SU-DHL-6 (cell line): ENCODE data around the gene CYB561.

Experiments
- H2AFZ ChIP-seq: fragments of 200-600 bp; sonication (generic); 2 replicates; pipeline ENCODE4 v1.6.1; 2014; ENCODE audit warnings: low read depth, mild to moderate bottlenecking, moderate library complexity, mixed read lengths, antibody characterized with exemption, low read length; ENCODE audit not compliant: severe bottlenecking
- H3F3A ChIP-seq: fragments of 200-600 bp; shearing (Covaris generic); 2 replicates; pipeline ENCODE4 v1.6.0; 2016; ENCODE audit warnings: antibody characterized with exemption, mild to moderate bottlenecking; ENCODE audit not compliant: insufficient read depth
- H3K27ac ChIP-seq: fragments of 200-600 bp; sonication (generic); 2 replicates; pipeline ENCODE4 v1.5.1; 2016; ENCODE audit warnings: low read depth, mild to moderate bottlenecking, low read length, moderate library complexity, mixed read lengths
- H3K27me3 ChIP-seq: fragments of 200-600 bp; sonication (generic), shearing (Covaris generic); 2 replicates; pipeline ENCODE4 v1.6.0; 2014; ENCODE audit warnings: mild to moderate bottlenecking, low read length
- H3K36me3 ChIP-seq: fragments of 200-600 bp; sonication (generic); 2 replicates; pipeline ENCODE4 v1.6.1; 2014; ENCODE audit warnings: mild to moderate bottlenecking, low read length, mixed read lengths
- H3K4me2 ChIP-seq: fragments of 300-600, 200-600 bp; shearing (Covaris generic), sonication (generic); 2 replicates; pipeline ENCODE4 v1.6.0; 2014; ENCODE audit warnings: low read length, low read depth, mild to moderate bottlenecking; ENCODE audit not compliant: poor library complexity, severe bottlenecking
- H3K4me3 ChIP-seq: fragments of 200-600 bp; sonication (generic); 2 replicates; pipeline ENCODE4 v1.5.1; 2014; ENCODE audit warnings: antibody characterized with exemption, low read length, mild to moderate bottlenecking, mixed read lengths; ENCODE audit not compliant: insufficient read depth, poor library complexity, severe bottlenecking
- H3K79me2 ChIP-seq: fragments of 200-600 bp; sonication (generic); 2 replicates; pipeline ENCODE4 v1.6.1; 2014; ENCODE audit warnings: mild to moderate bottlenecking, low read length, moderate library complexity; ENCODE audit not compliant: insufficient read depth
- H3K9ac ChIP-seq: fragments of 200-600 bp; sonication (generic); 2 replicates; pipeline ENCODE4 v1.7.0; 2014; ENCODE audit warnings: mild to moderate bottlenecking, low read length
- H3K9me2 ChIP-seq: fragments of 200-600 bp; sonication (generic); replicated peaks from 2 replicates; pipeline ENCODE4 v1.6.1; 2014; ENCODE audit warnings: low read length; ENCODE audit not compliant: insufficient read depth
- H3K9me3 ChIP-seq: fragments of 200-600 bp; sonication (generic); 2 replicates; pipeline ENCODE4 v1.6.1; 2014; ENCODE audit warnings: low read length, mixed read lengths; ENCODE audit not compliant: insufficient read depth
- H4K20me1 ChIP-seq: fragments of 200-600 bp; sonication (generic); 2 replicates; pipeline ENCODE4 v1.6.1; 2014; ENCODE audit warnings: low read depth, mild to moderate bottlenecking, antibody characterized with exemption, low read length, moderate library complexity, mixed read lengths
- CTCF ChIP-seq: fragments of 200-600 bp; sonication (generic); IDR thresholded peaks from one replicate; pipeline ENCODE4 v1.5.1; 2017; ENCODE audit warnings: antibody characterized with exemption, mild to moderate bottlenecking, low read length, moderate library complexity; ENCODE audit not compliant: insufficient read depth, poor library complexity, severe bottlenecking
- EZH2phosphoT487 ChIP-seq: fragments of 200-600 bp; sonication (generic), shearing (Covaris generic); conservative IDR thresholded peaks from 2 replicates; pipeline ENCODE4 v1.6.1; 2018; ENCODE audit warnings: mild to moderate bottlenecking, antibody characterized with exemption, low read length, moderate library complexity, mixed read lengths

Gene CYB561

GRCh38 chr17:63477480-63478440 lies 31.7 kb upstream of the CYB561 start:
- Histone ChIP-seq H3K27me3 (no peaks in the 10 kb centered on the region), H2AFZ (no peak overlapping the region), H3K36me3 (no peaks in the 10 kb centered on the region), H3K4me2 (peak overlapping the region; percentile 49), H3K9me3 (no peaks in the 10 kb centered on the region), H3F3A (no peaks in the 10 kb centered on the region), H3K27ac (no peak overlapping the region), H3K9me2 (no peaks in the 10 kb centered on the region), H4K20me1 (no peaks in the 10 kb centered on the region), H3K9ac (no peak overlapping the region), H3K4me3 (no peak overlapping the region), H3K79me2 (no peaks in the 10 kb centered on the region)
- TF ChIP-seq EZH2phosphoT487 = no peak
- TF ChIP-seq CTCF = no peak

- TF ChIP-seq CTCF = no peak
- TF ChIP-seq EZH2phosphoT487 = no peak
- H2AFZ ChIP-seq = no peak within 1 kb of the TSS
These were observed 30.9 kb upstream of the CYB561 start, which contains the start of gene ACE for GRCh38 chr17:63476854-63477479. Gene ACE, plus strand, starts transcription at chr17:63477061. Its CDS starts 34 bp downstream, at chr17:63477095.

GRCh38 chr17:63476459-63476853 lies 30.4 kb upstream of the CYB561 start:
- Histone ChIP-seq H3K9me3 (no peaks in the 10 kb centered on the region), H3K27ac (no peak overlapping the region), H3K27me3 (no peaks in the 10 kb centered on the region), H3F3A (no peaks in the 10 kb centered on the region), H3K4me2 (peak overlapping the region; percentile 49), H3K79me2 (no peaks in the 10 kb centered on the region), H2AFZ (no peak overlapping the region), H3K9me2 (no peaks in the 10 kb centered on the region), H4K20me1 (no peaks in the 10 kb centered on the region), H3K36me3 (no peaks in the 10 kb centered on the region), H3K9ac (0 out of 2 replicates have a peak overlapping the region, but pooled peaks have one; percentile 5), H3K4me3 (no peak overlapping the region)
- TF ChIP-seq EZH2phosphoT487 (no peak), CTCF (no peak)

More at GRCh38 chr17:63476854-63477479, 30.9 kb upstream of the CYB561 start, which contains the start of gene ACE:
- Histone ChIP-seq H3K27ac (no peak within 1 kb of the TSS), H3K36me3 (no peaks in the 10 kb centered on the region), H3F3A (no peaks in the 10 kb centered on the region), H3K9me3 (no peaks in the 10 kb centered on the region), H3K27me3 (no peaks in the 10 kb centered on the region), H3K9me2 (no peaks in the 10 kb centered on the region), H3K79me2 (no peaks in the 10 kb centered on the region), H4K20me1 (no peaks in the 10 kb centered on the region), H3K4me3 (no peak within 1 kb of the TSS), H3K9ac (0 out of 2 replicates have a peak within 1 kb of the TSS, but pooled peaks have one; percentile 5), H3K4me2 (peak within 1 kb of the TSS; percentile 49)
